GM12875 (cell line): ENCODE measurements around the gene FBLN2.

ENCODE experiments used
- H3K4me3 ChIP-seq: one replicate; pipeline ENCODE4 v1.5.1; 2011; ENCODE audit warnings: low read depth, low read length, control low read depth
- CTCF ChIP-seq: IDR thresholded peaks from 2 replicates; pipeline ENCODE4 v1.5.1; 2011; ENCODE audit warnings: low read depth, mild to moderate bottlenecking, control low read depth, inconsistent platforms, low read length, moderate library complexity, borderline replicate concordance; ENCODE audit not compliant: insufficient read depth

The FBLN2 gene

DNA sequence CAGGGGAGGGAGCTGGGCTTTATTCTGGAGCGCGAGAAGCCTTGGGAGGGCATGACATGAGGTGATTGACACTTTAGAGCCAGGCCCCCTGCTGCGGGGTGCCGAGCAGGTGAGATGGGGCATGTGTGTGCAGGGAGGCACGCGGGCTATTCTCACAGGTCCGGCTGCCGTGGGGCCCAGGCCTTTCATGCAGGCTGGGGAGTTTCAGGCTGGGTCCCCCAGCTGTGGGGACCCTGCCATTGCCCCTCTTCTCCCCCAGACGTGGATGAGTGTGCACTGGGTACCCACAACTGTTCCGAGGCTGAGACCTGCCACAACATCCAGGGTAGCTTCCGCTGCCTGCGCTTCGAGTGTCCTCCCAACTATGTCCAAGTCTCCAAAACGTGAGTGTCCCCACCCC is 87.3 kb downstream of the FBLN2 start:
- no peak for TF ChIP-seq CTCF
- no peak overlapping the region for H3K4me3 ChIP-seq

- no peak overlapping the region for H3K4me3 ChIP-seq
- no peak for TF ChIP-seq CTCF
Measured at GRCh38 chr3:13636874-13637273, 87.9 kb downstream of the FBLN2 start.

GRCh38 chr3:13637311-13637891 is 88.5 kb downstream of the FBLN2 start:
- no peak for TF ChIP-seq CTCF
- H3K4me3 ChIP-seq, result no peak overlapping the region

DNA sequence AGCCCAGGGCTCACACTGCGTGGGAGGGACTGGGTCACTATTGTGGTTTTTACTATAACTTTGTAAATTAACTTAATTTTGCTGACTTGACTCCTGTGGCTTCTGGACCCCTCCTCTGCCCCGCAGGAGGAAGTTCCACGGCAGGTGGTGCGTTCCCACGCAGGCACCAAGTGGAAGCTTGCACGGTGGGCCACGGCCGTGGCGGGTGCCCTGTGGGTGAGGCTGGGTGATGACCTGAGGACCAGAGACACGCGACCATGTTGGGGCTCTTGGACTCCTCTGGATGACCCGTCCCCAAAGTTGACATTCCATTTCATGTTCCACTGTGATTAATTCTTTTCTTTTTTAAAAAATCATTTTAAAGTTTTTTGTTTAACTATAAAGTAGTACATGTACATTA is 89.0 kb downstream of the FBLN2 start:
- no peak for TF ChIP-seq CTCF

GRCh38 chr3:13638927-13639326 is 90.0 kb downstream of the FBLN2 start:
- no peak overlapping the region for H3K4me3 ChIP-seq
- TF ChIP-seq CTCF, result no peak

More for the DNA sequence above, 89.0 kb downstream of the FBLN2 start:
- no peak overlapping the region for H3K4me3 ChIP-seq

DNA sequence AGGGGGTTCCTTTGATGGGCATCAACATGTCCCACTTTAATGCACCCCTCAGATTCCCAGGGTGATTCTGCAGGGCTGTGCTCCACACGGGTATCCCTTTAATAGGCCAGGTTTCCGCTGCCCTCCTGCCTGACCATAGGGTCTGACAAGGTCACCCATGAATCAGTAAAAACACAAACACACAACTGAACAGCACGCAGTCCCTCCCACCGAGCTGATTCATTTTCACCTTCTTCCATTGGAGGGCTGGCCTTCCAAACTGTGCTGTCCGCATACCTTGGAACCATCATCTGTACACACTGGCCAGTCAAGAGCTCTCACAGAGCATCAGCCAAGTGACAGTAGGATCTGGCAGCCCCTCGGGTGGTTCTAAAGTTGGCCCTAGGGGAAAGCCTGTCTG is 93.7 kb downstream of the FBLN2 start:
- H3K4me3 ChIP-seq, result no peak overlapping the region
- no peak for TF ChIP-seq CTCF

DNA sequence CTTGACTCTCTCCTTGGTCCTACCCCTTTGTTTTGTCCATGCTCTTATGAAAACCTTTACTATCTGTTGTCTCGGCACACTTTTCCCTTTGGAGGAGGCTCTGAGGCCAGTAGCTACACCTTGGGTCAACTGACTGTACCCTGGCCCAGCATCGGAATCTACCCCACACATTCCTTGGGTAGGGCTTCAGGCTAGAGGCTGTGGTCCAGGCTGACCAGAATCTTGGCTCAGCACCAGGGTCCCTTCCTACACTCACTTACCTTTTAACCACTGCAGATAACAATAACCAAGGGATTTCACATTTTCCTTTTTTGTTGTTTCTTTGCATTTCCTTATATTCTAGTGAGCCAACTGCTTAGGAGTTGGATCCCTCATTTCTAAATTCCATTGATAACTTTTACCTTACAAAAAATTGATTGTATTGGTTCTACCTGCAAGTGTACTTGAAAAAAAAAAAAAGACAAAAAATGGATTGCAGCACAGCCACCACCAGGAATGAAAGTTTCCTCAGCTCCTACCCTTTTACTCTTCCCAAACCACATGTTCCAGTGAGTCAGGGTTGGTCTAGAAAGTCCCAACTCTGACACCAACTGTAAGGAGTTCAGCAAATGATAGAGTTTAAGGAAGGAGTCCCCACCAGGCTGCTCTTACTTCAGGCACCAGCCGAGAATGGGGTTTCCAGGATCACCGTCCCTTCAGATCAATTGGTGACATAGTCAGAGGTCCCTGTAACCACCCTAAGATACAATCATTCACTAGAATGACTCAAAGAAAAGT is 95.6 kb downstream of the FBLN2 start:
- no peak overlapping the region for H3K4me3 ChIP-seq
- no peak for TF ChIP-seq CTCF
